Parathyroid adenoma (tissue), 2 donors: ENCODE data around the gene GRIK4.

Source experiments
- H2AFZ ChIP-seq: fragments of 300-600 bp; sonication (generic); one replicate; pipeline ENCODE4 v1.7.0; 2017; ENCODE audit warnings: antibody characterized with exemption, mild to moderate bottlenecking
- H3K27ac ChIP-seq: fragments of 300-600 bp; sonication (generic); one replicate; pipeline ENCODE4 v1.7.0; 2017
- H3K27me3 ChIP-seq: fragments of 300-600 bp; sonication (generic); one replicate; pipeline ENCODE4 v1.7.0; 2017; ENCODE audit warnings: low read length; ENCODE audit not compliant: control insufficient read depth, insufficient read depth
- H3K36me3 ChIP-seq: fragments of 300-600 bp; sonication (generic); one replicate; pipeline ENCODE4 v1.7.0; 2017; ENCODE audit warnings: low read length; ENCODE audit not compliant: control insufficient read depth, insufficient read depth
- H3K4me1 ChIP-seq: fragments of 300-600 bp; sonication (generic); one replicate; pipeline ENCODE4 v1.7.0; 2017; ENCODE audit warnings: control low read depth
- H3K4me2 ChIP-seq: fragments of 300-600 bp; sonication (generic); one replicate; pipeline ENCODE4 v1.7.0; 2017; ENCODE audit warnings: low read length
- H3K4me3 ChIP-seq: fragments of 300-600 bp; sonication (generic); one replicate; pipeline ENCODE4 v1.7.0; 2017; ENCODE audit warnings: low read depth, low read length
- H3K79me2 ChIP-seq: fragments of 300-600 bp; sonication (generic); one replicate; pipeline ENCODE4 v1.7.0; 2017; ENCODE audit warnings: control low read depth
- H3K9ac ChIP-seq: fragments of 300-600 bp; sonication (generic); one replicate; pipeline ENCODE4 v1.7.0; 2017; ENCODE audit warnings: mild to moderate bottlenecking
- H3K9me3 ChIP-seq: fragments of 300-600 bp; sonication (generic); one replicate; pipeline ENCODE4 v1.7.0; 2017; ENCODE audit warnings: low read length; ENCODE audit not compliant: control insufficient read depth
- CTCF ChIP-seq: fragments of 300-600 bp; sonication (generic); IDR thresholded peaks from one replicate; pipeline ENCODE4 v1.7.0; 2017; ENCODE audit warnings: antibody characterized with exemption, mild to moderate bottlenecking
- donor health status: primary hyperparathyroidism.

Gene GRIK4

GRCh38 chr11:120914601-120915000 lies 403.1 kb downstream of the GRIK4 start:
- no peak overlapping the region for H3K4me2 ChIP-seq
- H3K27me3 ChIP-seq = no peaks in the 10 kb centered on the region
- H3K9ac ChIP-seq = no peak overlapping the region
- peaks cover 3% of the 10 kb centered on the region for H3K4me1 ChIP-seq
- no peak for TF ChIP-seq CTCF
- H3K79me2 ChIP-seq = no peaks in the 10 kb centered on the region
- H3K4me3 ChIP-seq = no peak overlapping the region
- H2AFZ ChIP-seq = no peak overlapping the region
- no peaks in the 10 kb centered on the region for H3K9me3 ChIP-seq
- H3K36me3 ChIP-seq = no peaks in the 10 kb centered on the region
- no peak overlapping the region for H3K27ac ChIP-seq

GRCh38 chr11:120917559-120918239 lies 406.2 kb downstream of the GRIK4 start:
- Histone ChIP-seq H3K36me3 (no peaks in the 10 kb centered on the region), H3K9ac (no peak overlapping the region), H2AFZ (no peak overlapping the region), H3K4me1 (no peaks in the 10 kb centered on the region), H3K9me3 (no peaks in the 10 kb centered on the region), H3K79me2 (no peaks in the 10 kb centered on the region), H3K4me2 (no peak overlapping the region), H3K27ac (no peak overlapping the region), H3K4me3 (no peak overlapping the region), H3K27me3 (no peaks in the 10 kb centered on the region)
- TF ChIP-seq CTCF = no peak

- Histone ChIP-seq H3K79me2 (no peaks in the 10 kb centered on the region), H3K27me3 (no peaks in the 10 kb centered on the region), H3K27ac (no peak overlapping the region), H2AFZ (no peak overlapping the region), H3K4me1 (no peaks in the 10 kb centered on the region), H3K9ac (no peak overlapping the region), H3K36me3 (no peaks in the 10 kb centered on the region), H3K4me3 (no peak overlapping the region), H3K4me2 (no peak overlapping the region), H3K9me3 (no peaks in the 10 kb centered on the region)
- no peak for TF ChIP-seq CTCF
Observed at GRCh38 chr11:120918257-120918656, 406.7 kb downstream of the GRIK4 start.

- no peak overlapping the region for H2AFZ ChIP-seq
- H3K36me3 ChIP-seq = no peaks in the 10 kb centered on the region
- TF ChIP-seq CTCF = no peak
- no peaks in the 10 kb centered on the region for H3K79me2 ChIP-seq
- no peaks in the 10 kb centered on the region for H3K4me1 ChIP-seq
- no peak overlapping the region for H3K4me3 ChIP-seq
- no peak overlapping the region for H3K27ac ChIP-seq
- no peak overlapping the region for H3K4me2 ChIP-seq
- no peak overlapping the region for H3K9ac ChIP-seq
- H3K27me3 ChIP-seq = no peaks in the 10 kb centered on the region
- no peaks in the 10 kb centered on the region for H3K9me3 ChIP-seq
Observed at GRCh38 chr11:120919045-120919444, 407.5 kb downstream of the GRIK4 start.

GRCh38 chr11:120919566-120919965 lies 408.0 kb downstream of the GRIK4 start:
- no peak overlapping the region for H3K9ac ChIP-seq
- H3K4me1 ChIP-seq = no peaks in the 10 kb centered on the region
- no peaks in the 10 kb centered on the region for H3K36me3 ChIP-seq
- H3K4me2 ChIP-seq = no peak overlapping the region
- TF ChIP-seq CTCF = no peak
- no peak overlapping the region for H3K27ac ChIP-seq
- no peak overlapping the region for H2AFZ ChIP-seq
- no peaks in the 10 kb centered on the region for H3K9me3 ChIP-seq
- H3K79me2 ChIP-seq = no peaks in the 10 kb centered on the region
- no peak overlapping the region for H3K4me3 ChIP-seq
- no peaks in the 10 kb centered on the region for H3K27me3 ChIP-seq
